Measurements from ENCODE around the gene AP5S1. TPM values are rescaled to one million over a fixed set of nuclear protein-coding genes. Genes with fewer than 3 reads are reported as not detected.

The AP5S1 gene
- total and polyA plus RNA-seq, 2 of the 13 experiments (the other 11 are each of a cell fraction or from before 2014, with no cell fraction given) = 7.9 to 23.2 TPM

DNA sequence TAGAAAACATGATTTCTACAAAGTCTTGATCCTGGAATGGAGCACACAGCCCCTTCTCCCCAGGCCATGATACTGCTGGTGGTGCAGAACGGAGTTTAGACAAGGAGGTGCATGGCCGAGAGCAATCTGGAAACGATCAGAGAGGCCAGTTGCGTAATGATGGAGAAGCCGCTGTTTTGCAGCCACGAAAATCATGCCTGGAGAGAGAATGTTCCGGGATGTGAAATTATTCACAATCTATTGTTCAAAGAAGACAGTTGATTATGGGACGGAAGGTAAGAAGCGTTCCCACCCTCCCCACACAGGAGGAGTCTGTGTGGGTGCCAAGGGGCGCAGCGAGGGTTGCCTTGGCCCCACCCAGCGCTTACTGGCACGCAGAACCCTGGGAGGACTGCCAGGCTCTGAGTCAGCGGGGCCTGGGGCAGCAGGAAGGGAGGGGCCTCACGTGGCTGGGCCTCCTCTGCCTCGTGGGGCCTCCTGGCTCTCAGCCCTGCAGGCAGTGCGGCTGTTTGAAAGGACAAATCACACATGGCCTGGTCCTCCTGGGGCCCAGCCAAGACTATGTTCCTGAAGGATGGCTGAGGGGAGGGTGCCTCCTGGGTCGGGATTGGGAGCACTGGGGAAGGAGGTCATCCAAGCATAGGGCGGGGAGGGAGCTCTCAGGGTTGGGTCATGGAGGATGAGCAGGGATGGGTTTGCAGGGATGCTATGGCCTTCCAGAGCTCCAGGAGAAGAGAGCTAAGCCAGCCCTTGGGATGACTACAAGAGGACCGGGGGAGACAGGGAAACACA, 8.7 kb upstream of the AP5S1 start (continued):
- TF ChIP-seq, protein P1, sequence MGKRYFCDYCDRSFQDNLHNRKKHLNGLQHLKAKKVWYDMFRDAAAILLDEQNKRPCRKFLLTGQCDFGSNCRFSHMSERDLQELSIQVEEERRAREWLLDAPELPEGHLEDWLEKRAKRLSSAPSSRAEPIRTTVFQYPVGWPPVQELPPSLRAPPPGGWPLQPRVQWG (CRISPR knock-in tag; IDR thresholded peaks at IDR 0.05; ENCODE audit: borderline replicate concordance, low read depth) = no peak
- TF ChIP-seq ZNF530 (CRISPR knock-in tag; IDR thresholded peaks at IDR 0.05; ENCODE audit: low read depth) (no peak), ZFP36L1 (CRISPR knock-in tag; IDR thresholded peaks at IDR 0.05) (peak; percentile 99), ETV5 (CRISPR knock-in tag; IDR thresholded peaks at IDR 0.05; ENCODE audit: borderline replicate concordance) (peak; percentile 84), NR1H2 (CRISPR knock-in tag; IDR thresholded peaks at IDR 0.05; ENCODE audit: borderline replicate concordance, low read depth) (no peak), ZNF713 (CRISPR knock-in tag; IDR thresholded peaks at IDR 0.05) (no peak), SOX5 (CRISPR knock-in tag; IDR thresholded peaks at IDR 0.05; ENCODE audit: borderline replicate concordance) (peak; percentile 93), ZNF572 (CRISPR knock-in tag; IDR thresholded peaks at IDR 0.05) (peak; percentile 97), ZNF121 (CRISPR knock-in tag; IDR thresholded peaks at IDR 0.05) (peak; percentile 75)
- TF ChIP-seq, protein P2, sequence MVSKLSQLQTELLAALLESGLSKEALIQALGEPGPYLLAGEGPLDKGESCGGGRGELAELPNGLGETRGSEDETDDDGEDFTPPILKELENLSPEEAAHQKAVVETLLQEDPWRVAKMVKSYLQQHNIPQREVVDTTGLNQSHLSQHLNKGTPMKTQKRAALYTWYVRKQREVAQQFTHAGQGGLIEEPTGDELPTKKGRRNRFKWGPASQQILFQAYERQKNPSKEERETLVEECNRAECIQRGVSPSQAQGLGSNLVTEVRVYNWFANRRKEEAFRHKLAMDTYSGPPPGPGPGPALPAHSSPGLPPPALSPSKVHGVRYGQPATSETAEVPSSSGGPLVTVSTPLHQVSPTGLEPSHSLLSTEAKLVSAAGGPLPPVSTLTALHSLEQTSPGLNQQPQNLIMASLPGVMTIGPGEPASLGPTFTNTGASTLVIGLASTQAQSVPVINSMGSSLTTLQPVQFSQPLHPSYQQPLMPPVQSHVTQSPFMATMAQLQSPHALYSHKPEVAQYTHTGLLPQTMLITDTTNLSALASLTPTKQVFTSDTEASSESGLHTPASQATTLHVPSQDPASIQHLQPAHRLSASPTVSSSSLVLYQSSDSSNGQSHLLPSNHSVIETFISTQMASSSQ (IDR thresholded peaks at IDR 0.05; ENCODE audit: low read depth) = peak; percentile 36; the same call in 1 of the 2 replicates
- TF ChIP-seq, protein P2 (CRISPR knock-in tag; IDR thresholded peaks at IDR 0.05; ENCODE audit: borderline replicate concordance) = peak; percentile 85
- TF ChIP-seq, protein P3, sequence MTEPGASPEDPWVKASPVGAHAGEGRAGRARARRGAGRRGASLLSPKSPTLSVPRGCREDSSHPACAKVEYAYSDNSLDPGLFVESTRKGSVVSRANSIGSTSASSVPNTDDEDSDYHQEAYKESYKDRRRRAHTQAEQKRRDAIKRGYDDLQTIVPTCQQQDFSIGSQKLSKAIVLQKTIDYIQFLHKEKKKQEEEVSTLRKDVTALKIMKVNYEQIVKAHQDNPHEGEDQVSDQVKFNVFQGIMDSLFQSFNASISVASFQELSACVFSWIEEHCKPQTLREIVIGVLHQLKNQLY (CRISPR knock-in tag; IDR thresholded peaks at IDR 0.05) = peak; percentile 94
- TF ChIP-seq, protein P4, sequence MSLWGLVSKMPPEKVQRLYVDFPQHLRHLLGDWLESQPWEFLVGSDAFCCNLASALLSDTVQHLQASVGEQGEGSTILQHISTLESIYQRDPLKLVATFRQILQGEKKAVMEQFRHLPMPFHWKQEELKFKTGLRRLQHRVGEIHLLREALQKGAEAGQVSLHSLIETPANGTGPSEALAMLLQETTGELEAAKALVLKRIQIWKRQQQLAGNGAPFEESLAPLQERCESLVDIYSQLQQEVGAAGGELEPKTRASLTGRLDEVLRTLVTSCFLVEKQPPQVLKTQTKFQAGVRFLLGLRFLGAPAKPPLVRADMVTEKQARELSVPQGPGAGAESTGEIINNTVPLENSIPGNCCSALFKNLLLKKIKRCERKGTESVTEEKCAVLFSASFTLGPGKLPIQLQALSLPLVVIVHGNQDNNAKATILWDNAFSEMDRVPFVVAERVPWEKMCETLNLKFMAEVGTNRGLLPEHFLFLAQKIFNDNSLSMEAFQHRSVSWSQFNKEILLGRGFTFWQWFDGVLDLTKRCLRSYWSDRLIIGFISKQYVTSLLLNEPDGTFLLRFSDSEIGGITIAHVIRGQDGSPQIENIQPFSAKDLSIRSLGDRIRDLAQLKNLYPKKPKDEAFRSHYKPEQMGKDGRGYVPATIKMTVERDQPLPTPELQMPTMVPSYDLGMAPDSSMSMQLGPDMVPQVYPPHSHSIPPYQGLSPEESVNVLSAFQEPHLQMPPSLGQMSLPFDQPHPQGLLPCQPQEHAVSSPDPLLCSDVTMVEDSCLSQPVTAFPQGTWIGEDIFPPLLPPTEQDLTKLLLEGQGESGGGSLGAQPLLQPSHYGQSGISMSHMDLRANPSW (CRISPR knock-in tag; IDR thresholded peaks at IDR 0.05; ENCODE audit: borderline replicate concordance) = no peak
- TF ChIP-seq, protein P5, sequence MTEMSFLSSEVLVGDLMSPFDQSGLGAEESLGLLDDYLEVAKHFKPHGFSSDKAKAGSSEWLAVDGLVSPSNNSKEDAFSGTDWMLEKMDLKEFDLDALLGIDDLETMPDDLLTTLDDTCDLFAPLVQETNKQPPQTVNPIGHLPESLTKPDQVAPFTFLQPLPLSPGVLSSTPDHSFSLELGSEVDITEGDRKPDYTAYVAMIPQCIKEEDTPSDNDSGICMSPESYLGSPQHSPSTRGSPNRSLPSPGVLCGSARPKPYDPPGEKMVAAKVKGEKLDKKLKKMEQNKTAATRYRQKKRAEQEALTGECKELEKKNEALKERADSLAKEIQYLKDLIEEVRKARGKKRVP (CRISPR knock-in tag; IDR thresholded peaks at IDR 0.05) = peak in 1 of 2 experiments; percentile 88; a peak in 2 of 4 replicates
- TF ChIP-seq, protein P6, sequence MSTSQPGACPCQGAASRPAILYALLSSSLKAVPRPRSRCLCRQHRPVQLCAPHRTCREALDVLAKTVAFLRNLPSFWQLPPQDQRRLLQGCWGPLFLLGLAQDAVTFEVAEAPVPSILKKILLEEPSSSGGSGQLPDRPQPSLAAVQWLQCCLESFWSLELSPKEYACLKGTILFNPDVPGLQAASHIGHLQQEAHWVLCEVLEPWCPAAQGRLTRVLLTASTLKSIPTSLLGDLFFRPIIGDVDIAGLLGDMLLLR (CRISPR knock-in tag; IDR thresholded peaks at IDR 0.05) = peak; percentile 92

All from HepG2 (cell line).